DND-41 (cell line): Measurements from ENCODE around the gene MXI1.

Source experiments
- CTCF ChIP-seq: IDR thresholded peaks from 2 replicates; pipeline ENCODE4 v1.5.1; 2012; ENCODE audit warnings: borderline replicate concordance, low read length, moderate library complexity, mild to moderate bottlenecking; ENCODE audit not compliant: poor library complexity, severe bottlenecking; ENCODE audit errors: extremely low read depth
- EZH2 ChIP-seq: IDR thresholded peaks from 3 replicates; pipeline ENCODE4 v1.6.1; 2012; ENCODE audit warnings: borderline replicate concordance, low read depth, mild to moderate bottlenecking, moderate library complexity, low read length, inconsistent platforms; ENCODE audit not compliant: severe bottlenecking

DNA sequence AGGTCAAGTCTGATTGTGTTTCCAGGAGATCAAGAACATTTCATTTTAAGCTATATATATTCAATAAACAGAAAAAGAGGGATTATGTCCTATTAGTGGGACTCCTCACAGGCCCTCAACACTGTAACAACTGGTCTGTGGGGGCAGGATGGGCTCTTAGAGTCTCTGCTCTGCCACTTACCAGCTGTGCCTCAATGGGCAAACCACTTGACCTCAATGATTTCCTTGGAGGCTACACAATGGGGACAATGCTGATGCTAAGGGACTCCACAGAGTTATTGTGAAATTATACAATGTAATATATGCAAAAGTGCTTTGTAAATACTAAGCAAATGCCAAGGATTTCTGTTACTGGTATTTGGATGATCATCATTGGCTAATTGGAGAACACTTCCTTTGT lies 33.2 kb upstream of the MXI1 start:
- TF ChIP-seq CTCF: no peak
- TF ChIP-seq EZH2: no peak
